Peyer's patch (tissue), 4 donors: ENCODE measurements around the gene EBF4.

Source experiments
- CTCF ChIP-seq, 6 experiments: fragments of 450-650 bp in 4 of 6; fragments of 200-600 bp in 2 of 6; sonication (generic) in 1 of 6; IDR thresholded peaks; one replicate each; pipeline ENCODE4 v1.5.1; 2017 to 2019; ENCODE audit warnings: antibody characterized with exemption in 6 of 6, mild to moderate bottlenecking in 3 of 6, moderate library complexity in 1 of 6
- POLR2A ChIP-seq, 2 donors: fragments of 450-650 bp; IDR thresholded peaks; one replicate each; pipeline ENCODE4 v1.5.1; 2017; ENCODE audit warnings: antibody characterized with exemption in 2 of 2, mild to moderate bottlenecking in 2 of 2, moderate library complexity in 2 of 2

- TF ChIP-seq CTCF (IDR thresholded peaks at IDR 0.05) (no peak), POLR2A (IDR thresholded peaks at IDR 0.05) (no peak)
Observed at GRCh38 chr20:2692036-2692885, at the start of gene EBF4.
